ENCODE measurements around the gene LY9. TPM values are rescaled to one million over a fixed set of nuclear protein-coding genes. Genes with fewer than 3 reads are reported as not detected.

Gene LY9
- total RNA-seq, 1 donor from 2014 or later = not detected

GRCh38 chr1:160789051-160789701 is 6.8 kb upstream of the LY9 start:
- Mint-ChIP-seq H3K36me3 (no peaks in the 10 kb centered on the region), H3K27me3 (ENCODE audit: low read depth) (no peaks in the 10 kb centered on the region), H3K27ac (no peak overlapping the region), H3K4me1 (no peaks in the 10 kb centered on the region), H3K4me3 (no peak overlapping the region), H3K9me3 (peaks cover 5% of the 10 kb centered on the region)
- no peak for TF ChIP-seq CTCF (IDR thresholded peaks at IDR 0.05; ENCODE audit: unreplicated experiment)
- no peak for DNase-seq (ENCODE audit: low spot score in 2 of 2, unreplicated experiment in 2 of 2)

GRCh38 chr1:160789702-160790611 is 6.0 kb upstream of the LY9 start:
- no peak for DNase-seq (ENCODE audit: low spot score in 2 of 2, unreplicated experiment in 2 of 2)
- H3K4me3 Mint-ChIP-seq = no peak overlapping the region
- no peaks in the 10 kb centered on the region for H3K4me1 Mint-ChIP-seq
- no peaks in the 10 kb centered on the region for H3K27me3 Mint-ChIP-seq (ENCODE audit: low read depth)
- H3K36me3 Mint-ChIP-seq = no peaks in the 10 kb centered on the region
- TF ChIP-seq CTCF (IDR thresholded peaks at IDR 0.05; ENCODE audit: unreplicated experiment) = no peak
- peaks cover 3% of the 10 kb centered on the region for H3K9me3 Mint-ChIP-seq
- no peak overlapping the region for H3K27ac Mint-ChIP-seq

- Mint-ChIP-seq H3K9me3 (no peaks in the 10 kb centered on the region), H3K27me3 (ENCODE audit: low read depth) (no peaks in the 10 kb centered on the region), H3K27ac (no peak overlapping the region), H3K4me1 (no peaks in the 10 kb centered on the region), H3K36me3 (no peaks in the 10 kb centered on the region), H3K4me3 (no peak overlapping the region)
- no peak for TF ChIP-seq CTCF (IDR thresholded peaks at IDR 0.05; ENCODE audit: unreplicated experiment)
- no peak for DNase-seq (ENCODE audit: low spot score in 2 of 2, unreplicated experiment in 2 of 2)
Observed at GRCh38 chr1:160794376-160794775, 1.6 kb upstream of the LY9 start.

- no peaks in the 10 kb centered on the region for H3K4me1 Mint-ChIP-seq
- H3K27me3 Mint-ChIP-seq (ENCODE audit: low read depth) = no peaks in the 10 kb centered on the region
- TF ChIP-seq CTCF (IDR thresholded peaks at IDR 0.05; ENCODE audit: unreplicated experiment) = no peak
- H3K4me3 Mint-ChIP-seq = no peak overlapping the region
- DNase-seq (ENCODE audit: low spot score in 2 of 2, unreplicated experiment in 2 of 2) = no peak
- H3K9me3 Mint-ChIP-seq = no peaks in the 10 kb centered on the region
- no peak overlapping the region for H3K27ac Mint-ChIP-seq
- no peaks in the 10 kb centered on the region for H3K36me3 Mint-ChIP-seq
Observed at GRCh38 chr1:160797271-160797709, 1.3 kb downstream of the LY9 start.

- Mint-ChIP-seq H3K4me3 (no peak overlapping the region), H3K9me3 (no peaks in the 10 kb centered on the region), H3K36me3 (no peaks in the 10 kb centered on the region), H3K27me3 (ENCODE audit: low read depth) (no peaks in the 10 kb centered on the region), H3K27ac (no peak overlapping the region), H3K4me1 (no peaks in the 10 kb centered on the region)
- TF ChIP-seq CTCF (IDR thresholded peaks at IDR 0.05; ENCODE audit: unreplicated experiment) = no peak
- DNase-seq (ENCODE audit: low spot score in 2 of 2, unreplicated experiment in 2 of 2) = no peak
Observed at GRCh38 chr1:160797861-160798273, 1.9 kb downstream of the LY9 start.
